WTC11 (cell line): ENCODE results near the gene ERGIC2. TPM values are rescaled to one million over a fixed set of nuclear protein-coding genes. Genes with fewer than 3 reads are reported as not detected.

ENCODE experiments used
- ATAC-seq: fragments of 200-7000 bp; cut with Tn5 transposase; 2 replicates; pipeline ENCODE4 v1.10.0; 2021; ENCODE audit warnings: mild to moderate bottlenecking, moderate library complexity
- CTCF ChIA-PET: fragments of 300-600 bp; sonication (Branson Sonifier 250); formaldehyde crosslinking; loops from one replicate; lab custom pipeline; 2021; ENCODE audit warnings: antibody characterized with exemption; lab: Charles Lee
- POLR2A ChIA-PET: fragments of 350-600 bp; sonication (Branson Sonifier 250); formaldehyde crosslinking; loops from one replicate; lab custom pipeline; 2021; ENCODE audit warnings: antibody characterized with exemption; lab: Charles Lee
- DNase-seq: peaks from one replicate; pipeline ENCODE4 v3.0.0; 2021; ENCODE audit warnings: low spot score
- H3K27ac Mint-ChIP-seq: 2 replicates; pipeline ENCODE4 v1.8.0; 2021; ENCODE audit warnings: mixed read lengths
- H3K27me3 Mint-ChIP-seq: 2 replicates; pipeline ENCODE4 v1.8.0; 2021; ENCODE audit warnings: low read depth, mild to moderate bottlenecking, moderate library complexity, mixed read lengths
- H3K36me3 Mint-ChIP-seq: 2 replicates; pipeline ENCODE4 v1.8.0; 2021; ENCODE audit warnings: mixed read lengths
- H3K4me1 Mint-ChIP-seq: 2 replicates; pipeline ENCODE4 v1.8.0; 2022; ENCODE audit warnings: mixed read lengths
- H3K4me3 Mint-ChIP-seq: 2 replicates; pipeline ENCODE4 v1.8.0; 2021; ENCODE audit warnings: mild to moderate bottlenecking, moderate library complexity, mixed read lengths
- H3K9me3 Mint-ChIP-seq: 2 replicates; pipeline ENCODE4 v1.8.0; 2021; ENCODE audit warnings: mixed read lengths
- ATF1 ChIP-seq: sonication (generic); formaldehyde crosslinking; IDR thresholded peaks from 2 replicates; pipeline ENCODE4 v1.8.1; 2023; ENCODE audit warnings: mild to moderate bottlenecking, moderate library complexity, missing genetic modification reagents
- CREM ChIP-seq: sonication (generic); formaldehyde crosslinking; IDR thresholded peaks from 2 replicates; pipeline ENCODE4 v1.8.1; 2022; ENCODE audit warnings: mild to moderate bottlenecking, missing genetic modification reagents, moderate library complexity
- IRF2 ChIP-seq: sonication (generic); formaldehyde crosslinking; IDR thresholded peaks from 2 replicates; pipeline ENCODE4 v1.8.0; 2022; ENCODE audit warnings: low read depth, missing genetic modification reagents, borderline replicate concordance
- JAZF1 ChIP-seq: fragments of 250-450 bp; sonication (Bioruptor Pico); IDR thresholded peaks from 2 replicates; pipeline ENCODE4 v1.9.0; 2021; ENCODE audit warnings: moderate library complexity, mild to moderate bottlenecking, inconsistent platforms
- MLX ChIP-seq: sonication (generic); formaldehyde crosslinking; IDR thresholded peaks from 2 replicates; pipeline ENCODE4 v1.8.1; 2023; ENCODE audit warnings: mild to moderate bottlenecking, missing genetic modification reagents, moderate library complexity
- MXD4 ChIP-seq: fragments of 250-450 bp; sonication (Bioruptor Pico); IDR thresholded peaks from 2 replicates; pipeline ENCODE4 v1.8.0; 2021; ENCODE audit warnings: mild to moderate bottlenecking, moderate library complexity, borderline replicate concordance
- OVOL2 ChIP-seq: fragments of 250-450 bp; sonication (Bioruptor Pico); IDR thresholded peaks from 2 replicates; pipeline ENCODE4 v1.9.0; 2021; ENCODE audit warnings: mild to moderate bottlenecking, borderline replicate concordance
- PRDM15 ChIP-seq: sonication (generic); formaldehyde crosslinking; IDR thresholded peaks from 2 replicates; pipeline ENCODE4 v1.8.0; 2022; ENCODE audit warnings: missing genetic modification reagents
- PREB ChIP-seq: sonication (generic); formaldehyde crosslinking; IDR thresholded peaks from 2 replicates; pipeline ENCODE4 v1.8.1; 2022; ENCODE audit warnings: mild to moderate bottlenecking, missing genetic modification reagents, moderate library complexity, borderline replicate concordance
- SP1 ChIP-seq: sonication (generic); formaldehyde crosslinking; conservative IDR thresholded peaks from 2 replicates; pipeline ENCODE4 v1.8.1; 2022; ENCODE audit warnings: missing genetic modification reagents
- TEAD1 ChIP-seq: sonication (generic); formaldehyde crosslinking; IDR thresholded peaks from 2 replicates; pipeline ENCODE4 v1.8.0; 2022; ENCODE audit warnings: mild to moderate bottlenecking, missing genetic modification reagents
- TP53 ChIP-seq: sonication (generic); formaldehyde crosslinking; IDR thresholded peaks from 2 replicates; pipeline ENCODE4 v1.8.1; 2023; ENCODE audit warnings: mild to moderate bottlenecking, missing genetic modification reagents
- ZNF232 ChIP-seq: sonication (generic); formaldehyde crosslinking; IDR thresholded peaks from 2 replicates; pipeline ENCODE4 v1.8.0; 2022; ENCODE audit warnings: mild to moderate bottlenecking, missing genetic modification reagents
- ZNF671 ChIP-seq: fragments of 250-450 bp; sonication (Bioruptor Pico); IDR thresholded peaks from 2 replicates; pipeline ENCODE4 v1.8.0; 2021; ENCODE audit warnings: mild to moderate bottlenecking
- total RNA-seq: library from RNA; stranded (reverse); gene quantifications from 3 replicates; pipeline ENCODE4 v1.2.3, GENCODE V29; 2021
- TF ChIP-seq, protein P1 (sequence below): fragments of 200-600 bp; IDR thresholded peaks from 2 replicates; pipeline ENCODE4 v1.8.0; 2022; ENCODE audit warnings: antibody characterized with exemption
- TF ChIP-seq, protein P2 (sequence below): fragments of 250-450 bp; sonication (Bioruptor Pico); IDR thresholded peaks from 2 replicates; pipeline ENCODE4 v2.1.2; 2022; ENCODE audit warnings: mild to moderate bottlenecking, moderate library complexity
- TF ChIP-seq, protein P3 (sequence below): sonication (generic); formaldehyde crosslinking; IDR thresholded peaks from 2 replicates; pipeline ENCODE4 v1.8.0; 2023; ENCODE audit warnings: missing genetic modification reagents, mild to moderate bottlenecking, borderline replicate concordance

The ERGIC2 gene
- total RNA-seq, 1 experiment from 2014 or later = 51.4 TPM

DNA sequence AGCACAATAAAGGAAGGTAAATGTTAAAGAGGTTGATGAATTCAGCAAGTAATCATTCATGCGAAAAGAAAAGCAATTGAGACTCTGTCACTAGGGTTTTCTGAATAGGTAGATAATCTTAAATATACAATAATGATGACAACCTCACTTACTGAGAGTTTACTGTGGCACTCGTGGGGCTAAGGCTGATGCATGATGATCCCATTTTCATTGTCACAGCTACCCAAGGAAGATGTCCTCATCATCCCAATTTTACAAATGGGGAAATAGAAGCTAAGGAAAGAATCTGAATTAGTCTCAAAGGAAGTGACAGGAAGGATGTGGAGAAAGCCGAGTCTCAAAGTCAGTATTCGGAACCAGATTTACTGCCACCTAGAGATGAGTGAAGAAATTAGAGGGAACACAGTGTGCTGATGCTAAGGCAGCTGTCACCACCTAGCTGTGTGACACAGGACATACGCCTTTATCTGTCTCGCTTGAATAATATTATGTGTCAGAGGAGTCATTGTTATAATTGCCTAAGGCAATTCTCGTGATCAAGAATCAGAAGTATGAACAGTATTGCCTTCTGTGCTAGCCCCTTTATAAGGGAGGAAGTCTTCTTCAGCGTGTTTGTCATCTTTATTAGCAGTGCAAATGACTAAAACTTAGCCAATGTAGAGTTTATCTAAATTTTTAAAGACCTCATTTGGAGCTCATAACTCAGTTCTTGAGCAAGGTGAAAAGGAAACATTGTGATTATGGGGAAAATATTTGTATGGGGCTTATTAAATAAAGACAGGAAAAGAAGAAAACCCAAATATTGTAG, 63.2 kb downstream of the ERGIC2 start:
- TF ChIP-seq, protein P1, sequence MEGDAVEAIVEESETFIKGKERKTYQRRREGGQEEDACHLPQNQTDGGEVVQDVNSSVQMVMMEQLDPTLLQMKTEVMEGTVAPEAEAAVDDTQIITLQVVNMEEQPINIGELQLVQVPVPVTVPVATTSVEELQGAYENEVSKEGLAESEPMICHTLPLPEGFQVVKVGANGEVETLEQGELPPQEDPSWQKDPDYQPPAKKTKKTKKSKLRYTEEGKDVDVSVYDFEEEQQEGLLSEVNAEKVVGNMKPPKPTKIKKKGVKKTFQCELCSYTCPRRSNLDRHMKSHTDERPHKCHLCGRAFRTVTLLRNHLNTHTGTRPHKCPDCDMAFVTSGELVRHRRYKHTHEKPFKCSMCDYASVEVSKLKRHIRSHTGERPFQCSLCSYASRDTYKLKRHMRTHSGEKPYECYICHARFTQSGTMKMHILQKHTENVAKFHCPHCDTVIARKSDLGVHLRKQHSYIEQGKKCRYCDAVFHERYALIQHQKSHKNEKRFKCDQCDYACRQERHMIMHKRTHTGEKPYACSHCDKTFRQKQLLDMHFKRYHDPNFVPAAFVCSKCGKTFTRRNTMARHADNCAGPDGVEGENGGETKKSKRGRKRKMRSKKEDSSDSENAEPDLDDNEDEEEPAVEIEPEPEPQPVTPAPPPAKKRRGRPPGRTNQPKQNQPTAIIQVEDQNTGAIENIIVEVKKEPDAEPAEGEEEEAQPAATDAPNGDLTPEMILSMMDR = peak; percentile 34; the same call in 1 of the 2 replicates
- TF ChIP-seq, protein P2, sequence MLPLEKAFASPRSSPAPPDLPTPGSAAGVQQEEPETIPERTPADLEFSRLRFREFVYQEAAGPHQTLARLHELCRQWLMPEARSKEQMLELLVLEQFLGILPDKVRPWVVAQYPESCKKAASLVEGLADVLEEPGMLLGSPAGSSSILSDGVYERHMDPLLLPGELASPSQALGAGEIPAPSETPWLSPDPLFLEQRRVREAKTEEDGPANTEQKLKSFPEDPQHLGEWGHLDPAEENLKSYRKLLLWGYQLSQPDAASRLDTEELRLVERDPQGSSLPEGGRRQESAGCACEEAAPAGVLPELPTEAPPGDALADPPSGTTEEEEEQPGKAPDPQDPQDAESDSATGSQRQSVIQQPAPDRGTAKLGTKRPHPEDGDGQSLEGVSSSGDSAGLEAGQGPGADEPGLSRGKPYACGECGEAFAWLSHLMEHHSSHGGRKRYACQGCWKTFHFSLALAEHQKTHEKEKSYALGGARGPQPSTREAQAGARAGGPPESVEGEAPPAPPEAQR (CRISPR knock-in tag) = no peak
- H3K4me1 Mint-ChIP-seq = peaks cover 12% of the 10 kb centered on the region
- peaks cover 21% of the 10 kb centered on the region for H3K9me3 Mint-ChIP-seq
- H3K4me3 Mint-ChIP-seq = no peak overlapping the region
- no peaks in the 10 kb centered on the region for H3K27me3 Mint-ChIP-seq
- POLR2A ChIA-PET = no interaction called here
- no peak overlapping the region for H3K27ac Mint-ChIP-seq
- CTCF ChIA-PET = interaction anchor here (0.6 to 4.7 kb wide), 16 partner anchors 10 to 1365 kb away, joined by 3 to 38 read pairs (median 4); no protein-coding TSS in a partner anchor
- DNase-seq (peak; percentile 18), ATAC-seq (peak; percentile 97)
- H3K36me3 Mint-ChIP-seq = peaks cover 21% of the 10 kb centered on the region

DNA sequence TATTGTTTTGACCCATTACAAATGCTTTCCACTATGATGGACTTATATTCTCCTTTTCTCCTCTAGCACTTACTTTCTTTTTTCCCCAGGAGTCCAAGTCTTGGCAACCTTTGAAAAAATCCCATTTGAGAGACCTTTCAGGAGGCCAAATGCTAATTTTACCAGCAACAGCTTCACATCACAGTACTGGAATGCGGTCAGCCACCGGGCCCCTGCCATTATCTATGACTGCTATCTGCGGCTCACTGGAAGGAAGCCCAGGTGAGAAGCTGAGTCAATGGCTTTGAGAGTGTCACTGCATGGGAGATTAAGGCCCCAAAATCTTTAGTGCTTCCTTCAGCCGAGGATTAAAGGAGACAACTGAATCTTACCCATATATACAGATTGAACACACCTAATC, 64.2 kb downstream of the ERGIC2 start:
- POLR2A ChIA-PET = no interaction called here
- TF ChIP-seq ATF1 (no peak), PRDM15 (CRISPR knock-in tag) (no peak), SP1 (no peak), ZNF671 (CRISPR knock-in tag) (no peak), MLX (CRISPR knock-in tag) (no peak), CREM (no peak), MXD4 (CRISPR knock-in tag) (no peak), JAZF1 (CRISPR knock-in tag) (no peak), TP53 (CRISPR knock-in tag) (no peak), TEAD1 (CRISPR knock-in tag) (no peak), IRF2 (no peak), OVOL2 (no peak), PREB (CRISPR knock-in tag) (no peak), ZNF232 (CRISPR knock-in tag) (no peak)
- TF ChIP-seq, protein P3, sequence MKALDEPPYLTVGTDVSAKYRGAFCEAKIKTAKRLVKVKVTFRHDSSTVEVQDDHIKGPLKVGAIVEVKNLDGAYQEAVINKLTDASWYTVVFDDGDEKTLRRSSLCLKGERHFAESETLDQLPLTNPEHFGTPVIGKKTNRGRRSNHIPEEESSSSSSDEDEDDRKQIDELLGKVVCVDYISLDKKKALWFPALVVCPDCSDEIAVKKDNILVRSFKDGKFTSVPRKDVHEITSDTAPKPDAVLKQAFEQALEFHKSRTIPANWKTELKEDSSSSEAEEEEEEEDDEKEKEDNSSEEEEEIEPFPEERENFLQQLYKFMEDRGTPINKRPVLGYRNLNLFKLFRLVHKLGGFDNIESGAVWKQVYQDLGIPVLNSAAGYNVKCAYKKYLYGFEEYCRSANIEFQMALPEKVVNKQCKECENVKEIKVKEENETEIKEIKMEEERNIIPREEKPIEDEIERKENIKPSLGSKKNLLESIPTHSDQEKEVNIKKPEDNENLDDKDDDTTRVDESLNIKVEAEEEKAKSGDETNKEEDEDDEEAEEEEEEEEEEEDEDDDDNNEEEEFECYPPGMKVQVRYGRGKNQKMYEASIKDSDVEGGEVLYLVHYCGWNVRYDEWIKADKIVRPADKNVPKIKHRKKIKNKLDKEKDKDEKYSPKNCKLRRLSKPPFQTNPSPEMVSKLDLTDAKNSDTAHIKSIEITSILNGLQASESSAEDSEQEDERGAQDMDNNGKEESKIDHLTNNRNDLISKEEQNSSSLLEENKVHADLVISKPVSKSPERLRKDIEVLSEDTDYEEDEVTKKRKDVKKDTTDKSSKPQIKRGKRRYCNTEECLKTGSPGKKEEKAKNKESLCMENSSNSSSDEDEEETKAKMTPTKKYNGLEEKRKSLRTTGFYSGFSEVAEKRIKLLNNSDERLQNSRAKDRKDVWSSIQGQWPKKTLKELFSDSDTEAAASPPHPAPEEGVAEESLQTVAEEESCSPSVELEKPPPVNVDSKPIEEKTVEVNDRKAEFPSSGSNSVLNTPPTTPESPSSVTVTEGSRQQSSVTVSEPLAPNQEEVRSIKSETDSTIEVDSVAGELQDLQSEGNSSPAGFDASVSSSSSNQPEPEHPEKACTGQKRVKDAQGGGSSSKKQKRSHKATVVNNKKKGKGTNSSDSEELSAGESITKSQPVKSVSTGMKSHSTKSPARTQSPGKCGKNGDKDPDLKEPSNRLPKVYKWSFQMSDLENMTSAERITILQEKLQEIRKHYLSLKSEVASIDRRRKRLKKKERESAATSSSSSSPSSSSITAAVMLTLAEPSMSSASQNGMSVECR (CRISPR knock-in tag) = no peak
- TF ChIP-seq, protein P1 = no peak

More for the DNA sequence above, 64.2 kb downstream of the ERGIC2 start:
- H3K4me3 Mint-ChIP-seq = no peak overlapping the region
- H3K4me1 Mint-ChIP-seq = peaks cover 12% of the 10 kb centered on the region
- ATAC-seq = peak; percentile 79
- CTCF ChIA-PET = interaction anchor here (1.4 to 4.7 kb wide), 7 partner anchors 9 to 292 kb away, joined by 3 to 38 read pairs (median 7); no protein-coding TSS in a partner anchor
- H3K9me3 Mint-ChIP-seq = peaks cover 11% of the 10 kb centered on the region
- peak; percentile 35 for DNase-seq
- no peak overlapping the region for H3K27ac Mint-ChIP-seq
- no peaks in the 10 kb centered on the region for H3K27me3 Mint-ChIP-seq
- peaks cover 11% of the 10 kb centered on the region for H3K36me3 Mint-ChIP-seq
